ENCODE results near the gene NYNRIN.
"Not testable (repeated sequence)": the region's sequence is repeated elsewhere in the genome, so short reads cannot be mapped to it uniquely, and the experiment has no call there.

The NYNRIN gene

DNA sequence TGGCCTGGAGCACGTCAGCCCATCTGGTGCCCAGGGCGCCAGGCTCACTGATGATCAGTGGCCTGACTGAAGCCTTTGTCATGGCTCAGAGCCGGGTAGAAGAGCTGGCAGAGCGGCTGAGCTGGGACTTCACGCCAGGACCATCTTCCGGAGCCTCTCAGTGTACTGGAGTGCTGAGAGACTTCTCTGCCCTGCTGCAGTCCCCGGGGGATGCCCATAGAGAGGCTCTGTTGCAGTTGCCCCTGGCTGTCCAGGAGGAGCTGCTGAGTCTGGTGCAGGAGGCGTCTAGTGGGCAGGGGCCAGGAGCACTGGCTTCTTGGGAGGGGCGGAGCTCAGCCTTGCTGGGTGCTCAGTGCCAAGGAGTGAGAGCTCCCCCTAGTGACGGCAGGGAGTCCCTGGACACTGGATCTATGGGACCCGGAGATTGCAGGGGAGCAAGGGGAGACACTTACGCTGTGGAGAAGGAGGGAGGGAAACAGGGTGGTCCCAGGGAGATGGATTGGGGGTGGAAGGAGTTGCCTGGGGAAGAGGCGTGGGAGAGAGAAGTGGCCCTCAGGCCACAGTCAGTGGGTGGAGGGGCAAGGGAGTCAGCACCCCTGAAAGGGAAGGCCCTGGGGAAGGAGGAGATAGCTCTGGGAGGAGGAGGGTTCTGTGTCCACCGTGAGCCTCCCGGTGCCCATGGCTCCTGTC lies 32.9 kb downstream of the NYNRIN start:
- DNase-seq (ENCODE audit: low read depth) = peak; percentile 82

DNA sequence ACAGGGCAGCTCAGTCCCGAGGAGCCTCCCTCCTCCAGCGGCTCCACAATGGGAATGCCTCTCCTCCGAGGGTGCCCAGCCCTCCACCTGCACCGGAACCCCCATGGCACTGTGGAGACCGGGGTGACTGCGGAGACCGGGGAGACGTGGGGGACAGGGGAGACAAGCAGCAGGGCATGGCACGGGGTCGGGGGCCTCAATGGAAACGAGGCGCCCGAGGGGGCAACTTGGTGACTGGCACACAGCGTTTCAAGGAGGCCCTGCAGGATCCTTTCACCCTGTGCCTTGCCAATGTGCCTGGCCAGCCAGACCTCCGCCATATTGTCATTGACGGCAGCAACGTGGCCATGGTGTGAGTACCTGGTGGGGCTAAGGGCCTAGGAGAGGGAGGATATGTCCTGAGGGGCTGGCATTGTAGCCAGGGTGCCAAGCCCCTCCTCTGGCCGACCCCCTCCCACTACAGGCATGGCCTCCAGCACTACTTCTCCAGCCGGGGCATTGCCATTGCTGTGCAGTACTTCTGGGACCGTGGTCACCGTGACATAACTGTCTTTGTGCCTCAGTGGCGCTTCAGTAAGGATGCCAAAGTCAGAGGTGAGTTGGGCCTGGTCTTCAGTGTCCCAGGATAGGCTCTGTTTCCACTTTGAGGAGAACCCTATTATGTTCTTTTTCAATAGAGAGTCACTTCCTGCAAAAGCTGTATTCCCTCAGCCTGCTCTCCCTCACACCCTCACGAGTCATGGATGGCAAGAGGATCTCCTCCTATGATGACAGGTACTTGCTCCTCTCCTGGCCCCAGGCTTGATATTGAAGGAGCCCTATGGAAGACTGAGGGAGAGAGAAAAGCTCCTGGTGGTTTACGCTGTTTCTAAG lies 33.7 kb downstream of the NYNRIN start:
- no peak for DNase-seq (ENCODE audit: low read depth)

DNA sequence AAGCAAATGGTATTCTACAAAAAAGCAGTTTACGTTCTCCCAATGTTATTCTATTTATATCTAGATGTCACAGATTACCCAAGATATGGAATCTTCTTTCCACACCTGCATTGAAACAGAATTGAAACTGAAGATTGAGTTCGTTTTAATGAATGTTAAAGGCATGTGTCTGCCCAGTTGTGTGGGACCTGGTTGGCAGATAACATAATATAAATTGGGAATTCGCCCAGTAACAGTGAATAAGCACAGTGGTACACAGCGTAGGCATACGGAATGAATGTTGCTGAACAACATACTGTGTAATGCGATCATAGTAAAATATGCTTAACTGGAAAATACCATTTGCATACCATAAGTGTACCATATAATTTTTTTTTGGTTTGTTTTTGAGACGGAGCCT lies 35.2 kb downstream of the NYNRIN start:
- no peak for DNase-seq (ENCODE audit: low read depth)

DNA sequence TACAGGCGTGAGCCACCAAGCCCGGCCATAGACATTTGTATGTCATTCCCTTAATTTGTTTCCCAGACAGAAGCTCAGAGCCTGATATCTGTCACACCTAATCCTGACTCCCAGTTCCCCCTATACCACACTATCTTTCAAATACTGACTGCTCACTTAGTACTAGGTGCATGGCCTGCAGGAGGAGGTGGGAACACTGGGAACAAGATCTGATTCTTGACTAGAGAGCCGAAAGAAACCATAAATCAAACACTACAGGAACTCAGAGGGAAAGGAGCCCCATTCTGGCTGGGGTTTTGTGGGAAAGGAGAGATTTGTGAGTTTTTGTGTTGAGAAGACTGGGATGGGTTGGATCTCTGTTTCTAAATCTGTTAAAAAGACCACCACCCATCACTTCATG lies 35.9 kb downstream of the NYNRIN start:
- no peak for DNase-seq (ENCODE audit: low read depth)

DNA sequence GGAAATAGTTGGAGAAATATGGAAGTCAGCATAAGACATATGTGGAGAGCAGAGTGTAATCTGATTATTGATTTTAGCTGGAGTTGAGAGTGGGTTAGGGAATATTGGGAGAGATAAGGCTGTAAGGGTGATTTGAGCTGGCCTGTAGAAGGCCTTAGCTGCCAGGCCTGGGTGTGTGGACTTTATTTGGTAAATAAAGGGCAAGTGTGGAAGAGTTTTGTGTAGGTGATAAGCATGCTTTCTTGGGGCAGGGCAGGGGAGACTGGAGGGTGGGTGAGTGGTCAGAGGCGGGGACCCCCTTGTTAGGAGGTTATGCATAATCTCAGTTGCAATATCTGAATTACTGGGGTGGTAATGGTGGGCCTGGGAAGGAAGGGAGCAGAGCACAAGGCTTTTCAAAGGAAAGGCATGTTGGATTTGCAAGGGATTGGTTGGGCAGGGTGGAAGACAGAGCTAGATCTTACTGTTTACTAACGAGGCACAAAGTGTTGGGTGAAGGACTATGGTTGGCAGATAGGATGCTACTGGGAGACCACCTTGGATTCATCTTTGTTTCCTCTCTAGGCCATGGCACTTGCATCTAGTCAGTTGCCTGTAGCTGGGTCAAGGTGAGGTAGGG lies 36.5 kb downstream of the NYNRIN start:
- no peak for DNase-seq (ENCODE audit: low read depth)

DNA sequence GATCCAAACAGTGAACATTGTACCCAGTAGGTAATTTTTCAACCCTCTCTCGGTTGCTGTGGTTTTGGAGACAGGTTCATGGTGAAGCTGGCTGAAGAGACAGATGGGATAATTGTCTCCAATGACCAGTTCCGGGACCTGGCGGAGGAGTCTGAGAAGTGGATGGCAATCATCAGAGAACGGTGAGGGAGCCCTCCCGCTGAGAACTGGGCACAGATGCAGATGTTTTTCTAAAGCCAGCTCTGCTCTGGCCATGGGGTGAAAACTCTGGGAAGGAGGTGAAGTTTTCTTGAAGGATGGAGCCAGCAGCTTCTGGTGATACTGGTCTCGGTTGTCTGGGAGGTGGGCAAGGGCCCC lies 37.2 kb downstream of the NYNRIN start:
- no peak for DNase-seq (ENCODE audit: low read depth)

DNA sequence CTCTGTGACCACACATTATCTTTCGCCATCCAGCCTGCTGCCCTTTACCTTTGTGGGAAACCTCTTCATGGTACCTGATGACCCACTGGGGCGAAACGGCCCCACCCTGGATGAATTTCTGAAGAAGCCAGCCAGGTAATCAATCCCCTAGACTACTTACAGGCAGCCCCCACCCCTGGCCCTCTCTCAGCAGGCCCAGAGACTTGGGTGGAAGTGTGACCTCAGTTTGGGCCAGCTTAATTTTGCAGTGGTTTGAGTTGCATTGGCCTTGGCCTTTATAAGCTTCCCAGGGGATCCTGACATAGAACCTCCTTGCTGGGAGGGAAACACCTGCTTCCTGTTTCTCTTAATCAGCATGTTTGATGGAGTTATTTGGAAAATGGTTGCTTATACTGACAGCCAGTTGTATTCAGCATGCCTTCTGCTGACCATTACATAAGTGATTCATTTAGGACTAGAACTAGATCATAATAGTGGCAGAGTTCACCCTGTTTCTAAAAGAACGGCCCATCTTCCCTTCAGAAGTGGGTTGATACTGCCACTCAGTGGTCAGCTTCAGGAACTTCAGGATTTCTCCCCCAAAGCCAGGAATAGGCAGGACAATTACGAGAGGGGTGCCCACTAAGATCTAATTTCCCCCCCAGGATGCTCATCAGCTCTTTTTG lies 37.7 kb downstream of the NYNRIN start:
- no peak for DNase-seq (ENCODE audit: low read depth)

DNA sequence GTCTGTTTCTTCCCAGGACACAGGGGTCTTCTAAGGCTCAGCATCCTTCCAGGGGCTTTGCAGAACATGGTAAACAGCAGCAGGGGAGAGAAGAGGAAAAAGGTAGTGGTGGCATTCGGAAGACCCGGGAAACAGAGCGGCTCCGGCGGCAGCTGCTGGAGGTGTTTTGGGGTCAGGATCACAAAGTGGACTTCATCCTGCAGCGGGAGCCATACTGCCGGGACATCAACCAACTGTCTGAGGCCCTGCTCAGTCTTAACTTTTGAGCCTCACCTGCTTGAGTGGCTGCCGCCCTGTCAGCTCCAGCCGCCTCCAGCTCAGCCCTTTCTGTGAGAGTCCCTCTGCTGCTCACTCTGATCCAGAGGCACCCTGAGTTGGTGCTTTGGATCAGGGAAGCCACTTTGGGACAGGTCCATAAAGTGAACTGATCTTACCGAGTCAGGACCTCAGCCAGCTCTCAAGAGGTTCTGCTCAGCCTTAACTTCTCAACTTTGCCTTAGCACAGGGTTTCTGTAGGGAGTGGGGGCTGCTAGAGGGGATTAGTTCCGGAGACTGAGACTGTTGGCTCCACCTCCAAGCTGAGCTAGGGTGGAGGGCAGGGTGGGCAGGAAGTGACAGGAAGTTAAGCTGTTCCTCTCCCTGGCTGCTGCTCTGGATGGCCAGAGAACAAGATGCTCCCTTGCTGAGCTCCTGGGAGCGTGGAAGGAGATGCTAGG lies 38.4 kb downstream of the NYNRIN start:
- no peak for DNase-seq (ENCODE audit: low read depth)

DNA sequence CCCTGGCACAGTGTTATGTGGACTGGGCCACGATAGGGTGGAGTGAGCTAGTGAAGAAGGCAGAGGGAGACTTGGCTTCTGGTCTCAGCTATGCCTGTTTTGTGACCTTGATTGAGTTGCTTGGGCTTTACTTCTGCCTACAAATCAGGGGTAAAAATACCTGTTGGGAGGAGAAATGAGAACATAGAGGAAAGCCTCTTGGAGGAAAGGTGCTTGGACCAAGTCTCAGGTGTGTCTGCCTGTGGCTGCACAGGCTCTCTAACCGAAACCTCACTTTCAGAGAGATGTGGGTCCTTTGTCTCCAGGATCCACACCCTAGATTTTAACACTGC lies 38.9 kb downstream of the NYNRIN start:
- DNase-seq (ENCODE audit: low read depth) = no peak

DNA sequence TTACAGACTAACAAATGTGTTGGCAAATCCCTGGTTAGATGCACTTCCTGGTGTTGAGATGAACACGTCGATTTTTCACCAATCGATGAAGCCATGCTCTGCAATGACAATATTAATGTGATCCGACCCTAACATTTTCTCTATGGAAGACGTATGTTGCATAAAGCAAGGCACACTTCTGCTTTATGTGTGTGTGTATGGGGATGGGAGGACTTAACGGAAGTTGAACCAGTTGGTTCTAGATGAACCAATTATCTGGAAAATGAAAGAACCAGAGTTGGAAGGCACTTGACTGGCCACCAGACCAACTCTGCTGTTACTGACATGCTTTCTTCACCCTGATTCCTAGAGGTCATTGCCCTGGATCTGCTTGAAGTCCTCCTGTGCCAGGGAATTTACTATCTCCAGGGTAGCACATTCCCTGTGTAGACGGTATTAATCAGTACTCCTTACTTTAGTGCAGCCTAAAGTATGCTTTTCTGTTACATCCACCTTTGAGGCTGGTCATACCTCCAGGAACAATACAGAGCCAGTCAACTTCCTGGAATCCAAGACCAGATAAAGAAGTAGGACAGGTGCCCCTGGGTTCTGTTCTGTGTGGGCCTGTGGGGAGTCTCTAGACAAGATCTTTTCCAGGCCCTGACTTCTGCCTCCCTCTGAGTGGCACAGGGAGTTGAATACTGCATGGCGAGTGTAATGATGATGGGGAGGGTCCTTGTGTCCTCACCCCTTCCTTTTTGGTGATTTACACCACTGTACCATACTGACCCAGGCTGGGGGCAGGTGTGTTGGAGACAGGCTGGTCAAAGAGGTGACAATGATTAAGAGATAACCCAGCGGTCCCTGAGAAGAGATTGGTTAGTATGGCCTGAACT lies 39.7 kb downstream of the NYNRIN start:
- DNase-seq (ENCODE audit: low read depth) = no peak

DNA sequence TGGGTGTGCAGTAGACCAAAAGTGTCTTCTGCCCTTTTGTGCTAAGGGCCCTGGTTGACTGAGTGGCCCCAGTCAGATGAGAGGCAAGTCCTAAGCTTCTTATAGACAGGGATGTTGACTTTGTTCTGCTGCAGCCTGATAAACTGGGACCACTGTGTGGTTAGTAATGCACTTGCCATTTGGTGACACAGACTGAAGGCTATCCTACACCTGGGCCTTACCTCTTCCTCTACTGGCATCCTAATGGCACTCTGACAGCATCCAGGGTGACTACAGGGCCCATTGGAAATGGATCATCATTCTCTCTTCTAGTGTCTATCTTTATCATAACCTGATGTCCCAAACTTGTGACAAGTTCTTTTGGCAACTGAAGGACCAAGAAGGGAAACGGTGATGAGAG lies 40.5 kb downstream of the NYNRIN start:
- DNase-seq (ENCODE audit: low read depth) = no peak

DNA sequence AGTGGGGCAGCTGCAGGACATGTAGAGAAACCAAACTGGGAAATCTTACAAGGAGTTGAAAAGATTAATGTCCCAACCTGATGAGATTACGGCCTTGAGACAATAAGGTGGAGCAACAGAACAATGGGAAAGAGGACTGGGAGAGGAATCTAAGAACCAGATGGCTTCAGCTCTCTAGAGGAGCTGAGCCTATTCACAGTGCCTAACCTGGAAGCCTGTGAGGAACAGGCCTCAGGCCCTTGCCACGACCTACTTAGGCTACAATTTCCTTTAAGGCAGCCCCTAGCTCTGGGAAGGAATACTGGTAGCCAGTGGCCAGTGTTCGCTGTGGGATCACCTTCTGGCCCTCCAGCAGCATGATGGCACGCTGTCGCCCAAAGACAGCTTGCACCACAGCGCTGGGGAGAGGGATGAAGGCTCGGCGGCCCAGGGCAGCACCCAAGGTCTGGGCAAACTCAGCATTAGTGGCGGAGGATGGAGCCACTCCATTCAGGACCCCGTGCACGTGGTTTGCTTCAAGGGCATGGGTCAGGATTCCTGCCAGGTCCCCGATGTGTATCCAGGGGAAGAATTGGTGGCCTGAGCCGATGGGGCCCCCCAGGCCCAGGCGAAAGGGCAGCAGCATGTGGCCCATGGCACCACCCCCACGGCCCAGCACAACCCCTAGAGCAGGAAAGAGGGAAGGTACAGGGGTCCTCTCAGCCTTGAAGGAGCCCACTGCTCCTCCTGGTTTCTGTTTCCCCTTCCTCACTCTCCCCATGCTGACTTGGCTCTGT lies 41.2 kb downstream of the NYNRIN start:
- no peak for DNase-seq (ENCODE audit: low read depth)

DNA sequence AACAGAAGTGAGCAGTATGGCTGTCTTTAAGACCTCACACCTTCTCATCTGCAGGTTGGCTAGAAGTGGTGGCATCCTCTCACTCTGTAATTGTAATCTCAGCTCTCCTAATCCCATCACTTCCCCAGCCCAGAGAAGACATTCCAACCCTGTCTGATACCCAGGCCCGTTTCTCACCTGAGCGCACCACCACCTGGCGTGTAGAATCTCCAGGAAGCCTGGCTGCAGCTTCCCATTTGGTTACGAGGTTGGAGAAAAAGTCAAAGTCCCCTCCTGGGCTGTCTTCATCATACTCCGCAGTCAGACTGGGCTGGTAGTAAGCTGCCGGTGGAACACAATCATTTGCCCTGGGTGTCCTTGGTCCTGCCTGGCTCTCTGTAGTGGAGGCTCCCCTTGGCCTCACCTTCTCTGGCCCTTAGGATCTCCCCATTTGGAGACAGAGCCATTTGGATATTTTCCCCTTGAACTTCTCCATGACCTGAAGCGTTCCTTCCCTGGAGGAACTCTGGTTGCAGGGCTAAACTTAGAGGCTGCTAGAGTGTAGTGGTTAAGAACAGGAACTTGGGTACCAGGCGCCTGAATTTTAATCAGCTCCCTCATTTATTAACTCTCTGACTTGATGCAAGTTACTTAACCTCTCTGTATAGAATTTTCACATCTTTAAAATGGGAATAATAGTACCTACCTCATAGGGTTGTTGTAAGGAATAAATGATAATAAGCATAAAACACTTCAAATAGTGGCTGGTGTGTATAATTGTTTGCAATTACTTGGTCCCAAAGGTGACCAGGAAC lies 42.0 kb downstream of the NYNRIN start:
- no peak for DNase-seq (ENCODE audit: low read depth)

DNA sequence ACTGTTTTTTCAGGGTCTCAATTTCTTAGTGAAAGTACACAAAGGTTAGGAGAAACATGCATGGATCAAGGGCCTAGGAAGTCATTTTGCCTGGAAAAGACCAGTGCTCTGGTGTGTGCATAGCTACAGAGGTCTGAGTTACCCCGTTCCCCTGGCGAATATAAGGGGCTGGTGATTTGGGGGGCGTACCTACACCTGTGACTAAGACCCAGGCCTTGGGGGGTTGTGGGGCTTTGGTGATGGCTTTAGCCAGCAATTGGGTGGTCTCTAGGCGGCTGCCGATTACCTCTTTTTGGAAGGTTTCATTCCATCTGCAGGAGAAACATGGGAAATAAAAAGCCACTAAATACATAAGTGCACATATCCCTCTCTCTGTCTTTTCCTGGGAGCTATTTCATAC lies 42.7 kb downstream of the NYNRIN start:
- DNase-seq (ENCODE audit: low read depth) = no peak

DNA sequence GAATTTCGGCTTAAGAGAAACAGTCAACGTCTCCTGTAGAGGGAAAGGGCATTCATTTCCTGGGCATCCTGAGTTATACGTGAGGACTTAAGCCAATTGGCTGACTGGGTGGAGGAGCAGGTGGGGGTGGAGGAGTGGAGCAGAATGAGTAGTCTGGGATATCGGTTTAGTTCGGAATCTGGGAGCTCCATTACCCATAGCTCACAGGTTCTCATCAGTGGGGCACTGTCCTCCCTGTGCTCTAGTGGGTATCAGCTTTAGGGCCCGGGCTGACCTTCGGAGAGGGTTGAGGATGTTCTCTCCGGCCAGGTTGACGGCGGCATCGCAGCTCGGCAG lies 43.1 kb downstream of the NYNRIN start:
- DNase-seq (ENCODE audit: low read depth) = no peak

DNA sequence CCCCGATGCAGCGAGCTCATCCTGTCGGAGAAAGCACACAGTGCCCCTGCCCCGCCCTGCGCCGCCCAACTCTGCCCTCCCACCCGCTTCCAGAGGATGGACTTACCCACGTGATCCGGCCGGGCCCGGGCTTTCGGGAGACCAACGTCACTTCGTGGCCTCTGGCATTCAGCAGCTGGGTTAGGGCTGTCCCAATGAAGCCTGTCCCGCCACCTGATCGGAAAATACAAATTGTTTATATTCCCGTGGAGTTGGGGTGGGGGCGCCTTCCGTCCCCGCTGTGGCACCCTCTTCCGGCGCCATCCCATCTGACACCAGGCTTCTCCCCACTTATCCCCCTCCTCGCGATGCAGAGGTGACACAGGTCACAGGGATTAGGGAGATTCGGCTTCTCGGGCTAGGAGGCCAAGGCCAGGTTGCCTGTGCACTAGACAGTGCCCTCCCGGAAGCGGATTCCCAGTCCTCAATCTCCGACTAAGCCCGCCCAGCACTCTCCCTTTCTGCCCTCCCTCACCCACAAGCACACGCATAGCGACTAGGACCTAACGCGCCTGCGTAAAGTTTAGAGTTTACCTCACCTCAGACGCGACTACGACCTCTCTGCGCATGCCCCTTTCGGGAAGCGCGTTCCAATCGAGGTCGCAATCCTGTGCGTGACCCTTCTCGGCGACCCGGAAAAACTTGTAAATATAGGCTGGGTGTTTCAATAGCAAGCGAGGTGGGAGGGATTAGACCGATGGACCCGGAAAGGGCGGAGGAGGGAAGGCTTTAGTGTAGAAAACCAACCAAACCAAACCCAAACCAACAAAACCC lies 43.6 kb downstream of the NYNRIN start, which contains the start of gene SDR39U1:
TSS of gene SDR39U1 (minus strand) at position 537 of the 813 bp plus-strand sequence. CDS start at position 530, 7 bp downstream.
- peak; percentile 95 for DNase-seq (ENCODE audit: low read depth)

DNA sequence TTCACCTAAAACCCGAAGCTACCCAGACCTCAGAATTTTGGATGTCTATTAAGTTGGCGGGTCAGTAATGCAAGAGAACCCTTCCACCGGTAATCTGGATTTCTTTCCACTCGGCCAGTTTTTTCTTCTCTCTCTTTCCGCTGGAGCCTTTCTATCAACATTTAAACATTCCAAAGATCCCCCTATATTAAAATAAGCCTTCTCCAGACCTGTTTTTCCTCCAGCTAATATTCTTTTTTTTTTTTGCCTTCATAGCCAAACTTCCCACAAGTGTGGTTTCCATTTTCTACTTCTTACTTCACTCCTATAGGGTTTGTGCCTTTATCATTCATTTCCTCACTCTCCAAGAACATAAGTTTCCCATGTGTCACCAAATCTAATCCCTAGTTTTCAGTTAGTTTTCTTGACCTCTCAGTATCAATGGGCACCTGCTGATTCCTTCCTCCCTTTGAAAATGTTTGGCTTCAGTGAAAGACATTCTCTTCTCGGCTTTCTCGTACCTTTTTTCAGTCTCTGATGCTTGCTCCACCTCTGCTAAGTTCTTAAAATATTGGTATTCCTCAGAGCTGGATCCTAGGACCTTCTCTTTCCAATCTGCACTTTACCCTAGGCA lies 44.4 kb downstream of the NYNRIN start:
- DNase-seq (ENCODE audit: low read depth) = no peak

DNA sequence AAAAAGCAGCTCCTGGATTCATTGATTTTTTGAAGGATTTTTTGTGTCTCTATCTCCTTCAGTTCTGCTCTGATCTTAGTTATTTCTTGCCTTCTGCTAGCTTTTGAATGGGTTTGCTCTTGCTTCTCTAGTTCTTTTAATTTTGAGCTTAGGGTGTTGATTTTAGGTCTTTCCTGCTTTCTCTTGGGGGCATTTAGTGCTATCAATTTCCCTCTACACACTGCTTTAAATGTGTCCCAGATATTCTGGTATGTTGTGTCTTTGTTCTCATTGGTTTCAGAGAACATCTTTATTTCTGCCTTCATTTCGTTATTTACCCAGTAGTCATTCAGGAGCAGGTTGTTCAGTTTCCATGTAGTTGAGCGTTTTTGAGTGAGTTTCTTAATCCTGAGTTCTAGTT lies 52.0 kb downstream of the NYNRIN start:
- not testable (repeated sequence) for DNase-seq (ENCODE audit: low read depth)
